Loucy (cell line): Measurements from ENCODE around the gene HOXB7.

Experiments used
- CTCF ChIP-seq: fragments of 200-600 bp; sonication (generic); conservative IDR thresholded peaks from 2 replicates; pipeline ENCODE4 v1.5.1; 2014; ENCODE audit warnings: mild to moderate bottlenecking, antibody characterized with exemption, low read length
- EZH2phosphoT487 ChIP-seq: fragments of 200-600 bp; IDR thresholded peaks from 2 replicates; pipeline ENCODE4 v1.6.1; 2018; ENCODE audit warnings: antibody characterized with exemption, mild to moderate bottlenecking, moderate library complexity, borderline replicate concordance

GRCh38 chr17:48609033-48609432 is 1.8 kb downstream of the HOXB7 start:
- TF ChIP-seq CTCF (no peak), EZH2phosphoT487 (no peak)
